H1 (cell line): ENCODE data around the gene CMTM5. TPM values are rescaled to one million over a fixed set of nuclear protein-coding genes. Genes with fewer than 3 reads are reported as not detected.

Experiments
- CBX5 ChIP-seq: fragments of 300-800, 300-1000 bp; sonication (generic); IDR thresholded peaks from 2 replicates; pipeline ENCODE4 v1.7.1; 2016; ENCODE audit warnings: antibody characterized with exemption, low read length, low read depth
- CHD2 ChIP-seq: IDR thresholded peaks from 2 replicates; pipeline ENCODE4 v1.6.1; 2012; ENCODE audit warnings: low read length, improper control_type of control experiment
- CTCF ChIP-seq, 3 experiments: IDR thresholded peaks; 1 replicate in 2 of 3; 2 replicates in 1 of 3; pipeline versions ENCODE4 v1.5.1 to v1.6.1; 2011; ENCODE audit warnings: low read length in 3 of 3, mild to moderate bottlenecking in 3 of 3, inconsistent platforms in 2 of 3, low read depth in 1 of 3, moderate library complexity in 1 of 3; ENCODE audit not compliant: insufficient read depth in 1 of 3; ENCODE audit errors: control extremely low read depth in 1 of 3
- EP300 ChIP-seq, 2 experiments: IDR thresholded peaks; 1 replicate in 1 of 2; 2 replicates in 1 of 2; pipeline ENCODE4 v1.6.1; 2011 to 2012; ENCODE audit warnings: low read depth in 2 of 2, low read length in 2 of 2, mild to moderate bottlenecking in 2 of 2, borderline replicate concordance in 1 of 2, inconsistent platforms in 1 of 2, moderate library complexity in 1 of 2
- FOSL1 ChIP-seq: IDR thresholded peaks from 2 replicates; pipeline ENCODE4 v1.6.1; 2011; ENCODE audit warnings: mild to moderate bottlenecking, low read depth, low read length, moderate library complexity; ENCODE audit not compliant: insufficient read depth
- GABPA ChIP-seq: IDR thresholded peaks from 2 replicates; pipeline ENCODE4 v1.6.1; 2011; ENCODE audit warnings: mild to moderate bottlenecking, low read length, moderate library complexity, borderline replicate concordance; ENCODE audit not compliant: insufficient read depth
- JUN ChIP-seq: IDR thresholded peaks from 2 replicates; pipeline ENCODE4 v1.6.1; 2011; ENCODE audit warnings: low read depth, mild to moderate bottlenecking, improper control_type of control experiment, low read length
- KDM5A ChIP-seq: fragments of 200-600 bp; IDR thresholded peaks from 2 replicates; pipeline ENCODE4 v1.7.1; 2012; ENCODE audit warnings: mild to moderate bottlenecking, low read length, inconsistent platforms, mixed read lengths
- NANOG ChIP-seq: IDR thresholded peaks from 2 replicates; pipeline ENCODE4 v1.6.1; 2011; ENCODE audit warnings: low read length, low read depth, mild to moderate bottlenecking, inconsistent platforms; ENCODE audit not compliant: insufficient read depth, poor library complexity, severe bottlenecking
- RAD21 ChIP-seq, 2 experiments: IDR thresholded peaks in 1 of 2; conservative IDR thresholded peaks in 1 of 2; 2 replicates each; pipeline ENCODE4 v1.6.1; 2011; ENCODE audit warnings: low read depth in 2 of 2, low read length in 2 of 2, improper control_type of control experiment in 1 of 2, inconsistent platforms in 1 of 2, mild to moderate bottlenecking in 1 of 2, moderate library complexity in 1 of 2
- RNF2 ChIP-seq: fragments of 200-900, 300-1000 bp; sonication (generic); IDR thresholded peaks from 2 replicates; pipeline ENCODE4 v1.7.1; 2016; ENCODE audit warnings: borderline replicate concordance, low read depth, mild to moderate bottlenecking, antibody characterized with exemption, low read length; ENCODE audit not compliant: poor library complexity, severe bottlenecking; ENCODE audit errors: missing control alignments
- RXRA ChIP-seq: IDR thresholded peaks from 2 replicates; pipeline ENCODE4 v1.6.1; 2011; ENCODE audit warnings: low read depth, mild to moderate bottlenecking, low read length, moderate library complexity; ENCODE audit not compliant: insufficient read depth
- SIN3A ChIP-seq, 2 experiments: IDR thresholded peaks in 1 of 2; conservative IDR thresholded peaks in 1 of 2; 2 replicates each; pipeline ENCODE4 v1.6.1; 2011 to 2012; ENCODE audit warnings: low read length in 2 of 2, improper control_type of control experiment in 1 of 2, low read depth in 1 of 2, mild to moderate bottlenecking in 1 of 2
- SP4 ChIP-seq: IDR thresholded peaks from 2 replicates; pipeline ENCODE4 v1.6.1; 2012; ENCODE audit warnings: low read length, inconsistent platforms
- TBP ChIP-seq: IDR thresholded peaks from 2 replicates; pipeline ENCODE4 v1.6.1; 2011; ENCODE audit warnings: low read depth, low read length, improper control_type of control experiment
- TEAD4 ChIP-seq: IDR thresholded peaks from 2 replicates; pipeline ENCODE4 v1.6.1; 2012; ENCODE audit warnings: low read depth, low read length, inconsistent platforms, mixed read lengths
- ZNF274 ChIP-seq: IDR thresholded peaks from 2 replicates; pipeline ENCODE4 v1.7.0; 2012; ENCODE audit warnings: low read length, borderline replicate concordance; ENCODE audit errors: extremely low read depth
- polyA plus RNA-seq, 7 experiments: library from polyadenylated mRNA; depleted of rRNA in 3 of 7; stranded (reverse) in 5 of 7; unstranded in 2 of 7; fragments of >200 nt in 5 of 7; fragments of 200-250 nt in 2 of 7; gene quantifications; 1 replicate in 5 of 7; 2 replicates in 1 of 7; 4 replicates in 1 of 7; pipeline versions ENCODE4 v1.2.1 to v1.2.3, GENCODE V29; 2011 to 2013; ENCODE audit warnings: missing spikeins in 2 of 7, mixed read lengths in 2 of 7
- total RNA-seq: library from RNA; stranded (reverse); fragmentation: NEBNext Ultra II Directional; extraction: Animal tissue kit (Norgen Biotek cat#: 25700); gene quantifications from 2 replicates; pipeline ENCODE4 v1.2.1, GENCODE V29; 2021

Gene CMTM5
- total and polyA plus RNA-seq, 2 of the 8 experiments (the other 6 are each of a cell fraction or from before 2014, with no cell fraction given), result 2.1 TPM; not detected in 1

- TF ChIP-seq NANOG (no peak), SIN3A (conservative IDR thresholded peaks at IDR 0.05 in 1 of 2, IDR thresholded peaks at IDR 0.05 in 1 of 2; ENCODE audit: low read depth in 1 of 2, low read length in 2 of 2) (no peak), RAD21 (IDR thresholded peaks at IDR 0.05 in 1 of 2, conservative IDR thresholded peaks at IDR 0.05 in 1 of 2; ENCODE audit: low read depth in 2 of 2, low read length in 2 of 2) (peak; percentile 95), RXRA (no peak), FOSL1 (no peak), TEAD4 (no peak), EP300 (IDR thresholded peaks at IDR 0.05; ENCODE audit: borderline replicate concordance in 1 of 2, low read depth in 2 of 2, low read length in 2 of 2) (no peak), CTCF (IDR thresholded peaks at IDR 0.05; ENCODE audit: control extremely low read depth in 1 of 3, insufficient read depth in 1 of 3, low read depth in 1 of 3, low read length in 3 of 3) (peak; percentile 92 to 97 (median 95)), KDM5A (no peak), CBX5 (no peak), CHD2 (no peak), TBP (no peak), GABPA (no peak), SP4 (no peak), RNF2 (no peak), ZNF274 (no peak), JUN (no peak)
- TF ChIP-seq, all 59 proteins: peak for 5
Observed at GRCh38 chr14:23379366-23380196, 2.7 kb downstream of the CMTM5 start (continued).
